Measurements from ENCODE around the gene DCHS2. TPM values are rescaled to one million over a fixed set of nuclear protein-coding genes. Genes with fewer than 3 reads are reported as not detected.

DCHS2 gene
- total RNA-seq, 4 donors from 2014 or later = 0.53 to 1.5 (median 0.57) TPM; not detected in 1

- intact Hi-C loops (cut with DNase I) = no loop called here
- Histone ChIP-seq H3K36me3 (no peaks in the 10 kb centered on the region), H3K4me1 (no peaks in the 10 kb centered on the region), H3K27ac (no peak overlapping the region), H3K27me3 (peaks cover 0 to 12% (median 0%) of the 10 kb centered on the region in 4 donors), H3K4me3 (no peak overlapping the region), H3K9me3 (no peaks in the 10 kb centered on the region)
- no peak for DNase-seq
- 92 to 93% methylated on average over 4 of the region's 4 CpGs for whole genome bisulfite sequencing, 2 donors
- no peak for TF ChIP-seq POLR2A (IDR thresholded peaks at IDR 0.05)
- TF ChIP-seq CTCF (IDR thresholded peaks at IDR 0.05) = no peak
Measured at GRCh38 chr4:154478547-154478946, 13.1 kb downstream of the DCHS2 start.

- TF ChIP-seq CTCF (IDR thresholded peaks at IDR 0.05) = no peak
- TF ChIP-seq POLR2A (IDR thresholded peaks at IDR 0.05) = no peak
- 75 to 95% methylated on average over 2 of the region's 2 CpGs for WGBS, 2 donors
- Histone ChIP-seq H3K27ac (no peak overlapping the region), H3K36me3 (no peaks in the 10 kb centered on the region), H3K4me3 (no peak overlapping the region), H3K27me3 (peaks cover 0 to 8% (median 0%) of the 10 kb centered on the region in 4 donors), H3K4me1 (no peaks in the 10 kb centered on the region), H3K9me3 (no peaks in the 10 kb centered on the region)
- intact Hi-C loops (cut with DNase I) = no loop called here
- DNase-seq = no peak
Measured at GRCh38 chr4:154478128-154478527, 13.5 kb downstream of the DCHS2 start.

GRCh38 chr4:154476232-154476631 lies 15.4 kb downstream of the DCHS2 start:
- no peaks in the 10 kb centered on the region for H3K36me3 ChIP-seq
- peaks cover 0 to 14% (median 2%) of the 10 kb centered on the region in 3 donors for H3K4me1 ChIP-seq
- 32 to 38% methylated on average over 1 of the region's 1 CpG for WGBS, 2 donors
- H3K4me3 ChIP-seq = no peak overlapping the region
- no peak for DNase-seq
- intact Hi-C loops (cut with DNase I) = no loop called here
- no peak for TF ChIP-seq POLR2A (IDR thresholded peaks at IDR 0.05)
- TF ChIP-seq CTCF (IDR thresholded peaks at IDR 0.05) = no peak
- no peaks in the 10 kb centered on the region for H3K9me3 ChIP-seq
- peaks cover 0 to 5% (median 0%) of the 10 kb centered on the region in 4 donors for H3K27me3 ChIP-seq
- no peak overlapping the region for H3K27ac ChIP-seq

- H3K27me3 ChIP-seq = peaks cover 0 to 5% (median 0%) of the 10 kb centered on the region in 4 donors
- H3K27ac ChIP-seq = no peak overlapping the region
- intact Hi-C loops (cut with DNase I) = no loop called here
- DNase-seq = no peak
- H3K9me3 ChIP-seq = no peaks in the 10 kb centered on the region
- H3K4me3 ChIP-seq = no peak overlapping the region
- peaks cover 0 to 16% (median 2%) of the 10 kb centered on the region in 3 donors for H3K4me1 ChIP-seq
- WGBS, 2 donors = 28 to 41% methylated on average over 1 of the region's 1 CpG
- H3K36me3 ChIP-seq = no peaks in the 10 kb centered on the region
- TF ChIP-seq POLR2A (IDR thresholded peaks at IDR 0.05) (no peak), CTCF (IDR thresholded peaks at IDR 0.05) (no peak)
Measured at GRCh38 chr4:154475820-154476219, 15.8 kb downstream of the DCHS2 start.

- WGBS, 2 donors = 71 to 78% methylated on average over 6 of the region's 6 CpGs
- no peak for DNase-seq
- Histone ChIP-seq H3K4me3 (no peak overlapping the region), H3K9me3 (no peaks in the 10 kb centered on the region), H3K27ac (no peak overlapping the region), H3K27me3 (peaks cover 0 to 5% (median 0%) of the 10 kb centered on the region in 4 donors), H3K36me3 (no peaks in the 10 kb centered on the region), H3K4me1 (peaks cover 0 to 16% (median 2%) of the 10 kb centered on the region in 3 donors)
- intact Hi-C loops (cut with DNase I) = no loop called here
- TF ChIP-seq POLR2A (IDR thresholded peaks at IDR 0.05) = no peak
- no peak for TF ChIP-seq CTCF (IDR thresholded peaks at IDR 0.05)
Measured at GRCh38 chr4:154473497-154473896, 18.1 kb downstream of the DCHS2 start.

Measured in esophagus squamous epithelium (tissue), 5 donors.